Vagina (tissue), 2 donors: Measurements from ENCODE around the gene PASK.

Source experiments
- CTCF ChIP-seq, 3 experiments: fragments of 450-650 bp in 2 of 3; fragments of 200-600 bp in 1 of 3; sonication (generic) in 1 of 3; IDR thresholded peaks; one replicate each; pipeline ENCODE4 v1.5.1; 2017 to 2019; ENCODE audit warnings: antibody characterized with exemption in 3 of 3, mild to moderate bottlenecking in 2 of 3, moderate library complexity in 2 of 3
- POLR2A ChIP-seq, 2 donors: fragments of 450-650 bp; IDR thresholded peaks; one replicate each; pipeline ENCODE4 v1.6.1; 2017; ENCODE audit warnings: antibody characterized with exemption in 2 of 2, mild to moderate bottlenecking in 2 of 2, moderate library complexity in 2 of 2
- POLR2AphosphoS5 ChIP-seq, 2 donors: sonication (generic); formaldehyde crosslinking; IDR thresholded peaks; one replicate each; pipeline ENCODE4 v1.9.0; 2017; ENCODE audit warnings: antibody characterized with exemption in 2 of 2, mild to moderate bottlenecking in 2 of 2, low read depth in 1 of 2; ENCODE audit not compliant: insufficient read depth in 1 of 2

DNA sequence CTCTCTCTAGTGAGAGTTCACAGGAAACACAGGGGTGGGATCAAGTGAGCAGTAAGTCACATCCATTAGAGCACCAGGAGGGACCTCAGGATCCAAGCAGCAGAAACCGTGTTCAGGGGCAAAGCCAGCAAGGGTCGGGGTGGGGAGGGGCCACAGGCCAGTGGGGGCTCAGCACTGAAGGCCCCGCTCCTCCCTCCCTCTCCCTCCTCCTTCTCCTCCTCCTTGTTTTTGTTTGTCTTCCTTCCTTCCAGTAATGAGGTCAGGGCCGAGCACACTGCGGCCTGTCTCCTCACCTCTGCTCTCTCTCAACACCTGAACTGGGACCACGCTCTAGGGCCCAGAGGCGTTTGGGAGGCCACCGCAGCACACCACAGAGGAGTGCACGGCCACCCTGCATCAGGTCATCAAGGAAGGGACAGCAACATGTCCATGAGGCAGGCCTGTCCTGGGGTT lies 68.1 kb downstream of the PASK start:
- TF ChIP-seq CTCF (IDR thresholded peaks at IDR 0.05) = no peak
- TF ChIP-seq POLR2A (IDR thresholded peaks at IDR 0.05) = no peak
- no peak for TF ChIP-seq POLR2AphosphoS5 (IDR thresholded peaks at IDR 0.05; ENCODE audit: insufficient read depth in 1 of 2, low read depth in 1 of 2)
